ENCODE measurements around the gene TCTN1. TPM values are rescaled to one million over a fixed set of nuclear protein-coding genes. Genes with fewer than 3 reads are reported as not detected.

TCTN1 gene
- total and polyA plus RNA-seq, 2 of the 13 experiments (the other 11 are each of a cell fraction or from before 2014, with no cell fraction given), result 13.6 to 16.0 TPM

GRCh38 chr12:110635055-110635454 lies 21.1 kb downstream of the TCTN1 start:
- in situ Hi-C loops (cut with HindIII; ENCODE audit: extremely low pct_ligation_motif_present, low pct_unique_long_range_greater_than_20kb) (no loop called here), intact Hi-C loops (cut with micrococcal nuclease; ENCODE audit: unreplicated experiment) (no loop called here)
- Histone ChIP-seq H3K4me3 (replicated peaks in 1 of 3; ENCODE audit: insufficient read depth in 1 of 3, low read depth in 2 of 3, low read length in 3 of 3) (no peak overlapping the region), H3K79me2 (ENCODE audit: insufficient read depth, low read length) (no peaks in the 10 kb centered on the region), H3K27ac (ENCODE audit: extremely low read length, insufficient read depth, low read length) (no peak overlapping the region), H3K9ac (ENCODE audit: insufficient read depth, low read depth, low read length) (no peak overlapping the region), H2AFZ (ENCODE audit: low read length) (no peak overlapping the region), H3K4me1 (ENCODE audit: insufficient read depth, low read length) (no peaks in the 10 kb centered on the region), H4K20me1 (ENCODE audit: insufficient read depth, low read length) (no peaks in the 10 kb centered on the region), H3K4me2 (ENCODE audit: low read depth, low read length) (no peak overlapping the region), H3K9me3 (ENCODE audit: low read length) (no peaks in the 10 kb centered on the region), H3K27me3 (ENCODE audit: control insufficient read depth in 1 of 2, insufficient read depth in 2 of 2, low read length in 2 of 2) (no peaks in the 10 kb centered on the region), H3K36me3 (replicated peaks in 1 of 2; ENCODE audit: control insufficient read depth in 1 of 2, insufficient read depth in 2 of 2, low read length in 2 of 2) (peaks cover 0 to 2% of the 10 kb centered on the region in 2 experiments; a peak in 1 of 5 replicates)
- TF ChIP-seq HNRNPUL1 (IDR thresholded peaks at IDR 0.05; ENCODE audit: low read depth, low read length), result no peak
- ATAC-seq, result no peak
- POLR2A ChIA-PET, result interaction anchor here (1.5 kb wide), 1 partner anchor 21 kb away, joined by 3 read pairs; the partner anchor contains the start of gene TCTN1
- no TSS peak for BruUV-seq (replicated peaks)
- FAIRE-seq, result no peak
- no peak for DNase-seq (ENCODE audit: low spot score)
- CTCF ChIA-PET (ENCODE audit: low intra/inter-chr PET ratio, low total read pairs), result no interaction called here

GRCh38 chr12:110636516-110636915 lies 22.6 kb downstream of the TCTN1 start:
- no peak for ATAC-seq
- ChIA-PET CTCF (ENCODE audit: low intra/inter-chr PET ratio, low total read pairs) (no interaction called here), POLR2A (interaction anchor here (1.5 kb wide), 1 partner anchor 22 kb away, joined by 3 read pairs; the partner anchor contains the start of gene TCTN1)
- Histone ChIP-seq H3K9ac (ENCODE audit: insufficient read depth, low read depth, low read length) (no peak overlapping the region), H3K4me3 (replicated peaks in 1 of 3; ENCODE audit: insufficient read depth in 1 of 3, low read depth in 2 of 3, low read length in 3 of 3) (no peak overlapping the region), H2AFZ (ENCODE audit: low read length) (no peak overlapping the region), H4K20me1 (ENCODE audit: insufficient read depth, low read length) (no peaks in the 10 kb centered on the region), H3K36me3 (replicated peaks in 1 of 2; ENCODE audit: control insufficient read depth in 1 of 2, insufficient read depth in 2 of 2, low read length in 2 of 2) (peaks cover 0 to 3% of the 10 kb centered on the region in 2 experiments; a peak in 2 of 5 replicates), H3K4me2 (ENCODE audit: low read depth, low read length) (no peak overlapping the region), H3K4me1 (ENCODE audit: insufficient read depth, low read length) (no peaks in the 10 kb centered on the region), H3K27ac (ENCODE audit: extremely low read length, insufficient read depth, low read length) (no peak overlapping the region), H3K9me3 (ENCODE audit: low read length) (no peaks in the 10 kb centered on the region), H3K27me3 (ENCODE audit: control insufficient read depth in 1 of 2, insufficient read depth in 2 of 2, low read length in 2 of 2) (no peaks in the 10 kb centered on the region), H3K79me2 (ENCODE audit: insufficient read depth, low read length) (no peaks in the 10 kb centered on the region)
- intact Hi-C loops (cut with micrococcal nuclease; ENCODE audit: unreplicated experiment), result no loop called here
- TF ChIP-seq ATRX (CRISPR knock-in tag; IDR thresholded peaks at IDR 0.05; ENCODE audit: borderline replicate concordance) (no peak), ZNF839 (CRISPR knock-in tag; IDR thresholded peaks at IDR 0.05; ENCODE audit: borderline replicate concordance) (no peak), SRSF9 (IDR thresholded peaks at IDR 0.05; ENCODE audit: borderline replicate concordance, insufficient read depth, low read depth, low read length, poor library complexity, severe bottlenecking) (no peak), NONO (IDR thresholded peaks at IDR 0.05) (no peak), NONO (CRISPR knock-in tag; conservative IDR thresholded peaks at IDR 0.05) (no peak), CERS6 (CRISPR knock-in tag; IDR thresholded peaks at IDR 0.05) (no peak), ZNF740 (CRISPR knock-in tag; IDR thresholded peaks at IDR 0.05) (no peak), EEA1 (CRISPR knock-in tag; IDR thresholded peaks at IDR 0.05; ENCODE audit: borderline replicate concordance) (no peak), SAFB2 (CRISPR knock-in tag; IDR thresholded peaks at IDR 0.05; ENCODE audit: borderline replicate concordance, low read depth) (no peak), ZFP37 (CRISPR knock-in tag; IDR thresholded peaks at IDR 0.05; ENCODE audit: borderline replicate concordance) (no peak), XRCC5 (optimal IDR thresholded peaks at IDR 0.05; ENCODE audit: low read length) (no peak), ZNF432 (CRISPR knock-in tag; IDR thresholded peaks at IDR 0.05; ENCODE audit: borderline replicate concordance) (no peak), ZNF34 (CRISPR knock-in tag; IDR thresholded peaks at IDR 0.05; ENCODE audit: borderline replicate concordance) (no peak), GPN1 (CRISPR knock-in tag; IDR thresholded peaks at IDR 0.05; ENCODE audit: borderline replicate concordance) (no peak)
- in situ Hi-C loops (cut with HindIII; ENCODE audit: extremely low pct_ligation_motif_present, low pct_unique_long_range_greater_than_20kb), result no loop called here
- FAIRE-seq, result no peak
- WGBS (ENCODE audit: low lambda C conversion rate), result 90% methylated on average over 5 of the region's 5 CpGs
- DNase-seq (ENCODE audit: low spot score), result no peak
- no TSS peak for BruUV-seq (replicated peaks)
